Vagina (tissue), 2 donors: ENCODE data around the gene BAG5. TPM values are rescaled to one million over a fixed set of nuclear protein-coding genes. Genes with fewer than 3 reads are reported as not detected.
A peak's percentile ranks its signal among the peaks of the same experiment; 100 is the strongest.

ENCODE experiments used
- DNase-seq, 2 donors: peaks; one replicate each; pipeline ENCODE4 v3.0.0-alpha.2; 2017; ENCODE audit errors: extremely low spot score in 2 of 2
- H3K27ac ChIP-seq: fragments of 200-600 bp; sonication (generic); one replicate; pipeline ENCODE4 v1.5.1; 2019
- H3K27me3 ChIP-seq: fragments of 200-600 bp; sonication (generic); one replicate; pipeline ENCODE4 v1.5.1; 2019
- H3K36me3 ChIP-seq, 2 donors: fragments of 200-600 bp; sonication (generic); one replicate each; pipeline ENCODE4 v1.5.1; 2017 to 2019
- H3K4me1 ChIP-seq: fragments of 200-600 bp; sonication (generic); one replicate; pipeline ENCODE4 v1.5.1; 2019
- H3K4me3 ChIP-seq, 2 donors: fragments of 200-600 bp; sonication (generic); 1 replicate in 1 of 2; 2 replicates in 1 of 2; pipeline ENCODE4 v1.5.1; 2016 to 2019
- H3K9me3 ChIP-seq: fragments of 200-600 bp; sonication (generic); one replicate; pipeline ENCODE4 v1.5.1; 2019
- POLR2A ChIP-seq, 2 donors: fragments of 450-650 bp; IDR thresholded peaks; one replicate each; pipeline ENCODE4 v1.6.1; 2017; ENCODE audit warnings: antibody characterized with exemption in 2 of 2, mild to moderate bottlenecking in 2 of 2, moderate library complexity in 2 of 2
- POLR2AphosphoS5 ChIP-seq, 2 donors: sonication (generic); formaldehyde crosslinking; IDR thresholded peaks; one replicate each; pipeline ENCODE4 v1.9.0; 2017; ENCODE audit warnings: antibody characterized with exemption in 2 of 2, mild to moderate bottlenecking in 2 of 2, low read depth in 1 of 2; ENCODE audit not compliant: insufficient read depth in 1 of 2
- intact Hi-C: fragments of 100-400 bp; cut with DNase I; formaldehyde crosslinking; loops from one replicate; pipeline ENCODE4 v1.15.1; 2023
- total RNA-seq: library from RNA; depleted of rRNA; stranded (reverse); fragments of >200 nt; gene quantifications from one replicate; pipeline ENCODE4 v1.2.3, GENCODE V29; 2016
- TF ChIP-seq, protein P1 (sequence below), 3 experiments: fragments of 450-650 bp in 2 of 3; fragments of 200-600 bp in 1 of 3; sonication (generic) in 1 of 3; IDR thresholded peaks; one replicate each; pipeline ENCODE4 v1.5.1; 2017 to 2019; ENCODE audit warnings: antibody characterized with exemption in 3 of 3, mild to moderate bottlenecking in 2 of 3, moderate library complexity in 2 of 3

BAG5 gene
- total RNA-seq, 1 donor from 2014 or later = 21.6 TPM

DNA sequence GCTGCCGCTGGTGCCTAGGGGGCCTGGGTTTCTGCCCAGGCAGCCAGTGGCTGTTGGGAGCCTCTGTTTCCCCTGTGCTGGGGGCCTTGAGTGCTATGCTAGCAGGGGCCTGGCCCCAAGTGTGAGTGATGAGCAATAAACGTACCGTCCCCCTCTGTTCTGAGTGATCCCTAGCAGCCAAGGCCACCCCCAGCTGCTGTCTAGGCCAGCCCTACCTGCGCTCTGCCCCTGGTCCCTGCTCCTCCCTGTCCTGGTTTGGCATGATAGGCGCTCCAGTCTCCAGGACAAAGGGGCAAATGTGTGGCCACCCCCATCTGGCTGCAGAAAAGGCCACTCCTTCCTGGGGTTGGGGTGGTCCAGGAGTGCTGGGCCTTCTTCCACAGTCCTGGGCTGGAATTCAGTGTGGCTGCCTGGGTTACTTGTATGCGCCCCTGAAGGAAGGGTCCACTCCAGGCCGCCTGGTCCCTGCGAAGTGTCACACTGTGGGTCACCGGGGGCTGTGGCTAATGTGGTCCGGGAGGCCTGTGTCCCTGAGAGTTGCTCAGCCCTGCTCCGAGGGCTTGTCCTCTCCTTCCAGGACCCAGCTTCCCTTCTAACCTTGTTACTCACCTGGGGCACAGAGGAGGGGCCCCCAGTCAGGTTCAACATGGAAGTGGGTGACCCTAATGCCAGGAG, 26.4 kb downstream of the BAG5 start:
- peaks cover 92% of the 10 kb centered on the region for H3K4me1 ChIP-seq
- H3K36me3 ChIP-seq = peaks cover 0 to 5% of the 10 kb centered on the region in 2 donors
- TF ChIP-seq POLR2AphosphoS5 (IDR thresholded peaks at IDR 0.05; ENCODE audit: insufficient read depth in 1 of 2, low read depth in 1 of 2) (no peak), POLR2A (IDR thresholded peaks at IDR 0.05) (no peak)
- TF ChIP-seq, protein P1, sequence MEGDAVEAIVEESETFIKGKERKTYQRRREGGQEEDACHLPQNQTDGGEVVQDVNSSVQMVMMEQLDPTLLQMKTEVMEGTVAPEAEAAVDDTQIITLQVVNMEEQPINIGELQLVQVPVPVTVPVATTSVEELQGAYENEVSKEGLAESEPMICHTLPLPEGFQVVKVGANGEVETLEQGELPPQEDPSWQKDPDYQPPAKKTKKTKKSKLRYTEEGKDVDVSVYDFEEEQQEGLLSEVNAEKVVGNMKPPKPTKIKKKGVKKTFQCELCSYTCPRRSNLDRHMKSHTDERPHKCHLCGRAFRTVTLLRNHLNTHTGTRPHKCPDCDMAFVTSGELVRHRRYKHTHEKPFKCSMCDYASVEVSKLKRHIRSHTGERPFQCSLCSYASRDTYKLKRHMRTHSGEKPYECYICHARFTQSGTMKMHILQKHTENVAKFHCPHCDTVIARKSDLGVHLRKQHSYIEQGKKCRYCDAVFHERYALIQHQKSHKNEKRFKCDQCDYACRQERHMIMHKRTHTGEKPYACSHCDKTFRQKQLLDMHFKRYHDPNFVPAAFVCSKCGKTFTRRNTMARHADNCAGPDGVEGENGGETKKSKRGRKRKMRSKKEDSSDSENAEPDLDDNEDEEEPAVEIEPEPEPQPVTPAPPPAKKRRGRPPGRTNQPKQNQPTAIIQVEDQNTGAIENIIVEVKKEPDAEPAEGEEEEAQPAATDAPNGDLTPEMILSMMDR (IDR thresholded peaks at IDR 0.05) = no peak
- H3K27ac ChIP-seq = peak overlapping the region; percentile 88
- DNase-seq = no peak
- H3K27me3 ChIP-seq = no peaks in the 10 kb centered on the region
- intact Hi-C loops = no loop called here
- peak overlapping the region in 1 of 2 donors; percentile 7 for H3K4me3 ChIP-seq
- H3K9me3 ChIP-seq = no peaks in the 10 kb centered on the region

DNA sequence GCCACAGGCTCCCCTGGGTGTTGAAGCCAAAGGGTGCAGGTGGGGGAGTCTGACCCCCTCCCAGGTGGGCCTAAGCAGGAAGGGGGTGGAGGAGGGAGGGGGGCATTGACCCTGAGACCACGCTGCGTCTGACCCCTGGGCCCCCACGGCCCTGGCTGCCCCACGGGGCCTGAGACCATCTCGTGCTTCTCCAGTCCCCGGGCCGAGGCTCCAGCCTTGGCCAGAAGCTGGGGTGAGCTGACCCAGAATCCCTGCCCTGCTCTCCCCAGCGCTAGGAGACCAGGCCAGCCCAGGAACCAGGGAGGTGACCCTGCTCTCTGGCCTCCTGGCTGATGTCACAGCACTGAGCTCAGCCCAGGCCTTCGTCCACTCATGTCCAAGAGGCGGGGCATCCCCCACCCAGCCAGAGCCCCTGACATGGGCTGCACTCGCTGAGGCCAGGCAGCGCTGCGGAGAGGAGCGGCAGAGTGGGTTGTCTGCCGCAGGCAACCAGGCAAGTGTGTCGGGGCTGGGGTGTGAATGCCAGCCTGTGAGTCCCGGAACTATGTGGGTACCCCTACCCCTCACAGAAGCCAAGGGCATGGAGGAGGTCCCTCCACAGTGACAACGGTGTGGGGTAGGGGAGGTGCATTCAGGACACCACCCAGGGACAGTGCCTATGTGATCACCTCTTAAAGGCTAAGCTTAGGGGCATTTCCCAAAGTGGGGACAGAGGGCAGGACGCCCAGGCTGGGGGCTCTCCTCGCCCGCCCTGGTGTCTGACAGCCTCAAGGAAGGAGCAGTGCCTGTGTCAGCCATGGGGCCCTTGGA, 27.2 kb downstream of the BAG5 start:
- Histone ChIP-seq H3K4me1 (peaks cover 93% of the 10 kb centered on the region), H3K27me3 (no peaks in the 10 kb centered on the region), H3K4me3 (peak overlapping the region in 1 of 2 donors; percentile 7), H3K9me3 (no peaks in the 10 kb centered on the region), H3K36me3 (peaks cover 0 to 5% of the 10 kb centered on the region in 2 donors), H3K27ac (peak overlapping the region; percentile 88)
- TF ChIP-seq, protein P1 (IDR thresholded peaks at IDR 0.05) = no peak
- TF ChIP-seq POLR2AphosphoS5 (IDR thresholded peaks at IDR 0.05; ENCODE audit: insufficient read depth in 1 of 2, low read depth in 1 of 2) = peak in 1 of 2 donors; percentile 69
- no peak for TF ChIP-seq POLR2A (IDR thresholded peaks at IDR 0.05)
- DNase-seq = no peak
- intact Hi-C loops = no loop called here

DNA sequence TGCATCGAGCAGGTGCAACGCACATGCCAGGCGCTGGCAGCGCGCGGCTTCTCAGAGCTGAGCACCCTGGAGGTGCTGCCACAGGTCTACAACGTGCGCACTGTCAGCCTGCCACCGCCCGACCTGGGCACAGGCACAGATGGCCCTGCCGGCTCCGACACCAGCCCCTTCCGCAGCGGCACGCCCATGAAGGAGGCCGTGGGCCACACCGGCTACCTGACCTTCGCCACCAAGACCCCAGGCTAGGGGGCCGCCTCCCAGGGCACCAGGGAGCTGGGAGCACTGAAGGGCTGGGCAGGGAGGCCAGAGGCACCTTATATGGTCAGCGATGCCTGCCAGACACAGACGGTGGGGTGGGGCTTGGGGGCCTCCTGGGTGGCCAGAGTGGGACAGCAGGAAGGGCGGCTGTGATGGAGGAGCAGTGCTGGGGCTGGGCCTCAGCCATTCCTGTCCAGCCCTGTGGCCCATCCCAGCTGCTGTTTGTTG, 27.8 kb downstream of the BAG5 start:
- no peak for TF ChIP-seq POLR2A (IDR thresholded peaks at IDR 0.05)
- TF ChIP-seq, protein P1 (IDR thresholded peaks at IDR 0.05) = no peak
- TF ChIP-seq POLR2AphosphoS5 (IDR thresholded peaks at IDR 0.05; ENCODE audit: insufficient read depth in 1 of 2, low read depth in 1 of 2) = no peak
- intact Hi-C loops = no loop called here
- H3K9me3 ChIP-seq = no peaks in the 10 kb centered on the region
- H3K36me3 ChIP-seq = peaks cover 0 to 5% of the 10 kb centered on the region in 2 donors
- H3K4me1 ChIP-seq = peaks cover 93% of the 10 kb centered on the region
- peak overlapping the region; percentile 88 for H3K27ac ChIP-seq
- no peaks in the 10 kb centered on the region for H3K27me3 ChIP-seq
- DNase-seq = no peak
- H3K4me3 ChIP-seq = peak overlapping the region in 1 of 2 donors; percentile 7

DNA sequence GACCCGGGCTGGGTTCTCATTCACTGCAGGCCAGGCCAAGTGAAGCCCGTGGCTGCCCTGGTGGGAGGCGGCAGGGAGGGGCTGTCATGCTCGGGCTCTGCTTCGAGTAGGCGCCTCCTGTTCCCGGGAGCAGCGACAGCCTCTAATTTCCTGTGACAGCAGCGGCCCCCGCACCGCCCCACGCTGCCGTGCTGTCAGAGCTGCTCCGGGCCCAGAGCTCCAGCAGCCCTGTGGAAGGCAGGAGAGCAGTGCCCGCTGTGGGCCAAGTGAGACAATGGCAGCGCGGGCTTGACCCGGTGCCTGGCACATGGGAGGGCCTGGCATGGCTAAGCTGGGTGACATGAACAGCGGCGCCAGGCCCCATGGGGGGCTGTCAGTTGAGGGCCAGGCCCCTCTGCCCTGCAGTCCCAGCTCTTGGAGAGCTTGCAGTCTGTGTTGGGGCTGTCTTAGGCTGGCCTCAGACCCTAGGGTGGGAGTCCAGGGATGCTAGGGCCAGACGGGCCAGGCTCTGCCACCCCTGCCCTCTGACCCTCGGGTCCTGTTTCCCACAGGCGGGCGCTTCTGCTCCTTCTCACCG, 28.4 kb downstream of the BAG5 start:
- Histone ChIP-seq H3K27ac (peak overlapping the region; percentile 88), H3K9me3 (no peaks in the 10 kb centered on the region), H3K4me3 (no peak overlapping the region), H3K27me3 (no peaks in the 10 kb centered on the region), H3K4me1 (peaks cover 93% of the 10 kb centered on the region), H3K36me3 (peaks cover 0 to 5% of the 10 kb centered on the region in 2 donors)
- intact Hi-C loops = no loop called here
- no peak for DNase-seq
- TF ChIP-seq POLR2AphosphoS5 (IDR thresholded peaks at IDR 0.05; ENCODE audit: insufficient read depth in 1 of 2, low read depth in 1 of 2) (no peak), POLR2A (IDR thresholded peaks at IDR 0.05) (no peak)
- TF ChIP-seq, protein P1 (IDR thresholded peaks at IDR 0.05) = no peak
